ENCODE measurements around the gene SELENOH.

The SELENOH gene

GRCh38 chr11:57785072-57785471 is 43.8 kb downstream of the SELENOH start:
- DNase-seq: peak in 1 of 4 experiments; percentile 41

GRCh38 chr11:57786436-57786835 is 45.1 kb downstream of the SELENOH start:
- no peak for DNase-seq

GRCh38 chr11:57787006-57787604 is 45.8 kb downstream of the SELENOH start:
- DNase-seq: no peak

GRCh38 chr11:57787920-57788702 is 46.8 kb downstream of the SELENOH start:
- peak; percentile 85 to 92 (median 90) for DNase-seq

GRCh38 chr11:57788703-57789088 is 47.4 kb downstream of the SELENOH start:
- DNase-seq: no peak

GRCh38 chr11:57791321-57792059 is 50.2 kb downstream of the SELENOH start:
- no peak for DNase-seq

GRCh38 chr11:57792060-57792541 is 50.8 kb downstream of the SELENOH start:
- DNase-seq: peak; percentile 96 to 99 (median 96)

GRCh38 chr11:57792870-57793269 is 51.6 kb downstream of the SELENOH start:
- peak; percentile 62 to 89 (median 79) for DNase-seq
